GM20431 (cell line): Measurements from ENCODE around the gene AEBP1.

Source experiments
- in situ Hi-C: fragments of 300-500 bp; cut with MseI, MboI; formaldehyde crosslinking; loops from one replicate; pipeline ENCODE4 v1.15.0; 2020; ENCODE audit warnings: low sequenced_read_pairs; ENCODE audit not compliant: unreplicated experiment

AEBP1 gene

DNA sequence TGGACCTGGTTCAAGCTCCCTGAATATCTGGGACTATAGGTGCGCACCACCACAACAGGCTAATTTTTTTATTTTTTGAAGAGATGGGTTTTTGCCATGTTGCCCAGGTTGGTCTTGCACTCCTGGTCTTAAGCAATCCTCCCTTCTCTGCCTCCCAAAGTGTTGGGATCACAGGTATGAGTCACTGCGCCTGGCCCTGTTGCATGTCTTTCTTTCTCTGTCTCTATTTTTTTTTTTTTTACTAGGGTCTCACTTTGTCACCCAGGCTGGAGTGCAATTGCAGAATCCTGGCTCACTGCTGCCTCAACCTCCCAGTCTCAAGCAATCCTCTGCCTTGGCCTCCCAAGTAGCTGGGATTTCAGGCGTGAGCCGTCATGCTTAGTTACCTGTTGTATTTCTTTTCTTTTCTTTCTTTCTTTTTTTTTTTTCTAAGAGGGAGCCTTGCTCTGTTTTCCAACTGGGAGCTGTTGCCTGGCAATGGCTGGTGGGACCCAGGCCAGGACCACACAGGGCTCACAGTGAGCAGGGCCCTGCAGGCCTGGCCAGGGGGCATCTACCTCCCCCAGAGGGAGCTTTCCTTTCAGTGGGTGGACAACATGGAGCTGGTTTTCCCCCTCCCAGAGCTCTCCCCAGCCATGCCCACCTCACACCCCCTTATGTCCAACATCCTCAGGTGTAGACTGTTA is 30.9 kb downstream of the AEBP1 start:
- in situ Hi-C loops: no loop called here

DNA sequence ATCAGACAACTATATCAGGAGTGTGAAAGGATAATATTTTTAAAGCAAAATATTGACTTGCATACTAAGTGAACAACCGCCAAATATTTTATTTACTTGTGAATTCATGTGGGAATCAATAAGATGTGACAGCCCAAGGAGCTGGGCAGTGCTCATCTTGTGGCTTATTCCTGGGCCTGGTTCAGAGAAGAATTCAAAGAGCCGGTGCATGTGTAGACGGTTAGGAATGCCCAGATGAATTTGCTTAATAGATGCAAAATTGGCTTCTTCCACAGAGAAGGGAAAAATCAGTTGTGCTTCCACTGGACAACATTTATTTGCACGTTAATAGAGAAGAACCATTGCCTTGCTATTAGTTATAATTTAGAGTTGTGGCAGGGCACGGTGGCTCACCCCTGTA is 32.6 kb downstream of the AEBP1 start:
- in situ Hi-C loops: no loop called here

DNA sequence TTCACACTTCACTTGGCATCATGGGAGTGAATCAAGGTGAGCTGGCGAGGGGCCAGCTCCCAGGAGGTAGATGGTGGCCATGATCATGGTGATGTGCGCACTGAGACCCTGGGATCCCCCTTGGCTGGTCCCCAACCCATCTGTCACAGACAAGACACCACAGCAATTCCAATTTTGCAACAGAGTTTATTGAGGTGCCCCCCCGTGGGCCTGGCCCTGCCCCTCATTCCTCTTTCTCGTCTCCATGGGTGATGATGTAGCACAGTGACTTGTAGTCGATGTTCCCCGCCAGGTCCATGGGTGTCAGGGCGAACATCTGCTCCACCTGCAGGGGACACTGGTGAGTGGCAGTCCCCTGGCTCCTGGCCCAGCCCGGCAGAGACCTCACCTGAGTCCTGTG is 34.6 kb downstream of the AEBP1 start:
- in situ Hi-C loops: no loop called here

DNA sequence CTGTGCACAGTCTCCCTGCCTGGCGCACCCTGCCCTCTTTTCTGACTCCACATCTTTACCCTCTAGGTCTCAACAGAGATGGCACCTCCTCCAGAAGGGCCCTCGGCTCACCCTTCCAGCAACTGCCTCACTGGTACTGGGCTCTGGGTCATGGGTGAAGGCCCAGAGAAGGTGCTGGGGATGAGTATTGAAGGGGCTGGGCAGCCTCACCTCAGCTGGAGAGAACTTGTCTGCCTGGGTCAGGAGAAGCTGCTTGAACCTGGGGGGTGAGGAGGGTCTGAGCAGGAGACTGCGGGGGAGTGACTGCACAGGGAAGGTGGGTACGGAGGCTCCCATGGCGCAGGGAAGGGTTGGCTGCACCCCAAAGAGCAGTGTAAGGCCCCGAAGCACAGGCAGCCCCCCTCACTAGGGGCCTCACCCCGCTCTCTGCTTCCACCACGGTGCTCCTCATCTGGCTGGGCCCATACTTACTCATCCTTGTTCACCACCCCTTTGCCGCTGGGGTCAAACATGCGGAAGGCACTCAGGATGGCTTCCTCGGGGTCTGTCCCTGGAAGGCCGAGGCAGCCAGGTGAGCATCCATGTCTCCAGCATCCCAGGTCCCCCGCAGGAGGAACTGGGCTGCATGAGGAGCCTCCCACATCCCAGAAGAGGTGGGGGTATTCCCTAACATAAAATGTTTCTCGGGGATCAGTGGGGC is 35.3 kb downstream of the AEBP1 start:
- in situ Hi-C loops: no loop called here

DNA sequence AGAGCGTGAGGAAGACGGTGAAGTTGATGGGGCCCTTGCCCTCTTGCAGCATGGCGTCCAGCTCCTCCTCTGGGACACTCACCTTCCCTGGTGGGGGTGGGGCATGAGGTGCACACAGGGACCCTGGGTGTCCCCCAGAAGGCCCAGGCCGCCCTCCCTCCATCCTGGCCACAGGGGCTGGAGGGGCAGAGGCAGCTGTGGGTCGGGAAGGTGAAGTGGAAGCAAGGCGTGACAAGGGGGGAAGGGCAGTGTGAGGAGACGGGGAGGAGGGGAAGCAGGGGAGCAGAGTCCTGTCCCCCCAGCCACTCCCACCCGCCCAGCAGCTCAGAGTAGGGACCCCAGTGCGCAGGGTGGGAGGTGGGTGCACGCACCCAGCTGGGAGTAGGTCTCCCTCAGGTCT is 36.2 kb downstream of the AEBP1 start:
- in situ Hi-C loops: no loop called here

DNA sequence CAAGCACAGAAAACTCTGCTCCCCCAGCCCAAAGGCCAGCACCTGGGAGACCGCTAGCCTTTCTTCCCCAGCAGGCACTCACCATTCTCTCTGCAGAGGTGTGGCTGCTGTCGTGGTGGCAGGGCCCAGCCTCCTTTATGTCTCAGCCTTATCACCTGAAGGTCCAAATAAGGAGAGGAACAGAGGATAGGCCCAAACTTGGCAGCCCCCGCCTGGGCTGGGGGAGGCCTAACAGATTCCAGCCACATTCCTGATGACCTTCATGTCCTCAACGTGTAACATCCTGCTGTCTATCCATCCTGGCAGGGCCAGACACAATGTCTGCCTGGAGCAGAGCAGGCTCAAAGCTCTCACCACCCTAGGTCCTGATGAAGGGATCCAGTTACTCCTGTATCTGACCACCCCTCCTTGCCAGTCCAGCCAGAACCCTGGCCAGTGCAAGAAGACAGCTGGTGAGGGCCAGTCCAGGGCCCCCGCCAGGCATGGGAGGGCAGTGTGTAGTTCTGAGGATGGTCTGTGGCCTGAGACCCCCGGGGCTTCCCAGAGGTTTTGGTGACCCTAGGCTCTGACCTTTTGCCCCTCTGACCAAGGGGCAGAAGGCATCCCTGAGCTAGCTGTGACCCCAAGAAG is 37.2 kb downstream of the AEBP1 start, which contains the start of gene MYL7:
MYL7 (minus strand) TSS at position 112 of the 630 bp plus-strand sequence; CDS start at position 85, 27 bp downstream.
- in situ Hi-C loops: no loop called here

DNA sequence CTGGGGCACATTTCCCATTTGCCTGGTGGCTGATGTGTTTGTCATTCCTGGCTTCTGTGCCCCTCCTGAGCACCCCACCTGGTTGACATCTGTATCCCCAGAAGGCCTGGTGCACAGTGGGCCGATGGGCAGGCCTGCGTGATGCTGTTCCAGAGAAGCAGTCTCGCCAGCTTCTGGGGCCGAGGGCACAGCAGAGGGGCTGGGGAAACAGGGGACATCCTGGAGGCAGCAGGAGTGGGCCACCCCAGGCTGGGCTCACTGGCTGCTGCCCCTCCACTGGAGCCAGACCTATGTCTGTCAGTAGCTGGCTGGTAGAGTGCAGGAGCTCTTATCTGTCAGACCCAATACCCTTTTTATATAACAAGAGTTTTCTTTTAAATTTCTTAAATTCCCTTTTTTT is 37.9 kb downstream of the AEBP1 start:
- in situ Hi-C loops: no loop called here

DNA sequence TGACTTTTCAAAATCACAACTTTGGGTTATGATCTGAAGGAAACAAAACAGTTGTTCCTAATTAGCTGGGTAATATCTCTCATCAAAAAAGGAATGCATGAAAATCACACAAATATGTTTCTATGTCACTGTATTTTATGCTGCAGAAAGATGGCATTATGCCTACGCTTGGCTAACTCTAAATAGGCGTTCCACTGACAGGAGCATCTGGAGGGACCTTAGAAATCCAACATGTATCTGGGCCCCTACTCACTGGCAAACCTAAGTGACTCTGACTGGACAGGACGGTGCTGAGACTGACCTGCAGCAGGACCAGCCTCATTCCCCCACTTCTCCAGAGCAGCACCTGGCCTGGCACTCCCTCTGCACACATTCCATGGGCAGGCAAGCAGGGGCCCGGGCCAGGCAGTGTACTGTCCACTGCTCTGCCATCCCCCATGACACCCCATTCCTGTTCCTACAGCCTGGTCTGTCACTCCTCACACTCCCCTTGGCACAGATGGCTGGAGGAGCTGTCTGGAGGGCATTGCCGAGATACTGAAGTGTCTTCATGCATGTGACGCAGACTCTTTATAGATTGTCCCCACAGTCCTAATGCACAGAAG is 39.6 kb downstream of the AEBP1 start:
- in situ Hi-C loops: no loop called here

DNA sequence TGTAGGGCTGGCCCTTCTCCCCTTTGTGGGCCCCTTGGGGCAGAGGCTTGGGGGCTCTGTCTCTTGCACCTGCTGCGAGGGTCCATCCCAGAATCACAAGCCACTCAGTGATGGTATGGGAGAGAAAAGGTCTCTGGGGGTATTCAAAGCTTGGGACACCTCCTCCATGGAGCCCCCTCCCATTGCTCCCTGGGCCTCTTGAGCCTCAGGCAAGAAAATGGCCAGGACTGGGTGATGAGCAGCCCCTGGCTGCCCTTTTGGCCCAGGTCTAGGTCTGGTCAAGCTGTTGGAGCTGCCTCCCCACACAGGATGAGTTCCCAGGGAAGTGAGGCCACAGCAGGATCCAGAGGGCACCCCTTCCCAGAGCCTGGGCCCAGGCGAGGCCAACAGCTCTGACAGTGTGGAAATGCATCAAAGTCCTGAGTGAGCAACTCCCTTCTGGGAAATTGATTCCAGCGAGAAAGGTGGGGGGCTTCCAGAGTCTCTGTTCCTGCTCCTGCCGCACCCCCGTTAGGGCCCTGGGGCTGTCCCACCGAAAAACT is 40.4 kb downstream of the AEBP1 start:
- in situ Hi-C loops: no loop called here

DNA sequence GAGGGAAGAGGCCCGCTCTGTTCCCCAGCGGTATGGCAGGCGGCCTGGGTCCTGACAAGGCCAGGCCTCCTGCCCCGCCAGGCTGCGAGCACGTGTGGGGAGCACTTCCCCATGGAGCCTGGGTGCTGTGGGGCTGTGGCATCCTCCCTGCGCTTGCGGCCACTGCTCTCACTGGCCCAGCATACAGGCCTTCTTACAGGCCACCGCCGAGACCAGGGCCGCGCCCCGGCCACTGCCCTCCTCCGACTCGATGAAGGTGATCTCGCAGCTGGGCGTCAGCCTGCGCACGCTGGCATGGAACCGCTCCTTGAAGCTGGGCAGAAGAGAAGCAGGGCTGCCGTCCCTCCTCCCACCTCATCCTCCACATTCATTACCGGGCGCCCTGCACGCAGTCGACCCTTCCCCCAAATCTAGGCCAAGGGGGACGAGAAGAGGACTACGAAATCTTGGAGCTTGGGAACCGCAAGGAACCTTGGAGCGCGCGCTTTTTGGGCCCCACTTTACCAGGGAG is 40.9 kb downstream of the AEBP1 start:
- in situ Hi-C loops: no loop called here

DNA sequence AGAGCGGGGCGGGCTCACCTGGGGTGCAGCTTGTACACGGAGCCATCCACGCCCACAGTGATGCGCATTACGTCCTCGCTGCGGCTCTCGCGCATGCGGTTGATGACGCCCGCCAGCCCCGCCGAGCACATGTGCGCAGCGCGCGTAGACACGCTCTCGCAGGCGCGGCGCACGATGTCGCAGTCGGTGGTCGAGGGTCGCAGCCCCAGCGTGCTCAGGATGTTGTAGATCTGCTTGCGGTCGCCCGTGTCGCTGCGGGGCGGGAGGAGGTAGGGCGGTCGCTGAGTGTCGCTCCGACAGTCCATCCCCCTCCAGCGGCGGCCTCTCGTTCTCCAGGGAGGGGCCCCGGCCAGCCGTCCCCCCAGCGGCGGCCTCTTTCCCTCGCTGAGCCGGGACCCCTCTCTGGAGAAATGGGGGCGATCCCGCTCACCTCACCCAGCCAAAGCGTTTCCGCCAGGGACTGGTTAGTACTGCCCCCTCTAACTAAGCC is 41.4 kb downstream of the AEBP1 start:
- in situ Hi-C loops: no loop called here

DNA sequence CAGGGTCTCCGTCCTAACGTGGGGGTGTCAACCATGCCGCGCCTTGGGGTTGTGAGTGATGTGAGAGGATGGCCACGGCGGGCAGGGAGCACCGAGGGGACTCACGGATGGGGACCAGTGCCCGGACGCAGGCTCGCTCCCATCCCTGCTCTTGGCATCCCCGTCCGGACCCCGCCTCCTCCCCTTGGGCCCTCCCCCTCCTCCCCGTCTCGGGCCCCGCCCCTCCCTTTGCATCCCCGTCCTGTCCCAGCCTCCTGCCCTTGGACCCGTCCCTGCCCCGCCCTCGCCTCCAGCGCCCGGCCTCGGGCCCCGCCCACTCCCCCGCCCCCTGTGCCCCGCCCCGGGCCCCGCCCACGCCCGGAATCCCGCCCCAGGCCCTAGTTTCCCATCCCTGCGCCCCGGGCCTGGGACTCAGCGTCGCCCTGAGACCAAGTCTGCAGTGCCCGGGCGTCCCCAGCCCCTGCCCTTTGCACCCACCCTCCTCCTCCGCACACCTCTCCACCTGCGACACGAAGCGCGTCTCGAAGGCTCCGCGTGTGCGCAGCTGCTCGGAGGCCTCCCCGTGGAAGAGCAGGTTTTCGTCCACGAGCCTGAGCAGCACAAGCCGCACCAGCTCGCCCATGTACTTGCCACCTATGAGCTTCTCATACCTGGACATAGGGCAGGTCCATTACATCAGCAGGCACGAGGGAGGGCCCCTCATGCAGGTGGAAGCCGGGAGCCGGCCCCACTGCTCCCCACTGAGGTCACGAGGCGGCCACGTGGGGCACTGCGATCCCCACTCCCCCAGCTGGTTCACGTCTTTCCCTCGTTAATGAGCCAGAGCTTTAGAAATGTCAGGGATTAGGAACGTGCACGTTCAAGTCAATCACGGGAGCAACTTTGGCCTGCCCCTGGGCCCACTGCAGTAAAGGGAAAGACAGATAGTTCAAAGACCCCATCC is 42.1 kb downstream of the AEBP1 start:
- in situ Hi-C loops: no loop called here

DNA sequence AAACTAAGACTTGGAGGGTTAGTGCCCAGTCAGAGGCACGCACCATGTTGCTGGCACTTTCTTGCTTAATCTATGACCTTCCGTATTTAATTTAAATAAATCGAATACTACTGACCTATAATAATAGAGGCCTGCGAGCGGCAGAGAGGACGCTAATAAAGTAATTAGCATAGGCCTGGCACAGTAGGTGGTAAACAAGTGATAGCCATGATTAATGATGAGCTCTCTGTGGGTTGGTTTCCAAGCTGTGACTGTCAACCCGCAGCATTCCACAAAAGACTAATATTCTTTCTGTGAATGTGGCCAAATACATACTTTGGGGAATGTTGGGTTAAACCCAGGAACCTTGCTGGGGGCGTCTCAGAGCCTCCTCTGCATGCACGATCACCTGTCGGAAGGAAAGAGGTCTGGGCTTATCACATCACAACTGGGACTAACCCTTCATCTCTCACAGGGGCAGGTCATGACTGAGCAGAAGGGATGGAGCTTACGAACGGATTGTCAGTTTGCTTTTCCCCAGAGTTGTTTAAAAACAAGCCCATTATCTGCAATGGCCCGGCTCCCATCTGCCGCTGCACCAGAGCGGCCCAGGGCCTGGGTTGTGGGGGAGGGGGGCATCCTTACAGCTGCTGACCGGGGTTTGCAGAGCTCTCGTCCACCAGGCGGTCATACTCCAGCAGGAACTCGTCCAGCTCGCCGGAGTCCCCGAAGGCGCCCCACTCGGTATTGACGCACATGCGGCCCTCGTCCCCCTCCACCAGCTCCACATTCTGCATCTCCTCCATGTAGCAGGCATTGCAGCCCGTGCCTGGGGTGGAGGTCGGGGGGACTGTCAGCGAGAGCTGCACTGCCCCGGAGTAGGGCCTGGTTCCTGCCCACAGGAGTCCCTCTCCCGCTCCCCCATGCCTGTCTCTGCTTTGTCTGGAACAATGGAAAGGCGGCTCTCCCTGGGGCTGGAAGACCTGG is 43.2 kb downstream of the AEBP1 start:
- in situ Hi-C loops: no loop called here

DNA sequence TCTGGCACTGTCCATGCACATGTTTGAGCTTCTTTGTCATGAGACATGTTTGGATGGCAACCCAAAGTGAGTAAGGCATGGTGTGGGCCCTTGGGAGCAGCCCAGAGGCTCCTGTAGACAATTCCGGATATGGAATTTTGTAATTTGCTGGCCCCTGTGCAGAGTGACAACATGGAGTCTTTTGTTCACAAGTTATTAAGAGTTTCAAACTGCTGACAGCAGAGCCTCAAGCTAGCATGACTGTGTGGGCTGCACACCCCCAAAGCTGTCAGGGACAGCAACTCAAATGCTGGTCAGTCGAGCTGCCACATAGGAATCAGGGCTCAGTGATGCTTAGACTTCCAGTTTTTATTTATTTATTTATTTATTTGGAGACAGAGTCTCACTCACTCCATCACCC is 44.0 kb downstream of the AEBP1 start:
- in situ Hi-C loops: no loop called here

DNA sequence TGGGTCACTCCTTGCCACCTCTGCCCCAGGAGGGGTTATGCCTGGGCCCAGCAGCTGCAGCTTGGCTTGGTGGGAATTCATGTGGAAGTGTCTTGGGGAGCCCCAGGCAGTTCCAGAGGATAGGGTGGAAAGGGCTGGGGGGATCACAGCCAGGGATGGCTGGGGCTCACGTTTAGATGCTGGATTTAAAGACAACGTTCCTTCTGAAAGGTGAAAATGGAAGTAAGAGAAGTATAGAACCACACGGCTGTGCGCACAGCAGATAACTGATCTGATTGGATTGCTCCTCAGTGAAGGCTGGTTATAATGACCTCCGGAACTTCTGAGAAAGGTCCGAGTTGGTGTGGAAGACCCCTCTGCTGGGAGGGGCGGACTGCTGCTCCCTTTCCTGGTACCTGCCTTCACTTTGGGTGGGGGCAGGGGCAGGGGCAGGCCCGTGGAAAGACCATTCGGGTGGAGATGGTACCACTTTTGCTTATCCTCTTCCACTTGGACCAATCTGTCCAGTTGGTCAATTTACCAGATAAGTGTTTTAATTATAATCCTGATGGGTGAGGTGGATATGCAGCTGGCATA is 44.9 kb downstream of the AEBP1 start:
- in situ Hi-C loops: no loop called here

DNA sequence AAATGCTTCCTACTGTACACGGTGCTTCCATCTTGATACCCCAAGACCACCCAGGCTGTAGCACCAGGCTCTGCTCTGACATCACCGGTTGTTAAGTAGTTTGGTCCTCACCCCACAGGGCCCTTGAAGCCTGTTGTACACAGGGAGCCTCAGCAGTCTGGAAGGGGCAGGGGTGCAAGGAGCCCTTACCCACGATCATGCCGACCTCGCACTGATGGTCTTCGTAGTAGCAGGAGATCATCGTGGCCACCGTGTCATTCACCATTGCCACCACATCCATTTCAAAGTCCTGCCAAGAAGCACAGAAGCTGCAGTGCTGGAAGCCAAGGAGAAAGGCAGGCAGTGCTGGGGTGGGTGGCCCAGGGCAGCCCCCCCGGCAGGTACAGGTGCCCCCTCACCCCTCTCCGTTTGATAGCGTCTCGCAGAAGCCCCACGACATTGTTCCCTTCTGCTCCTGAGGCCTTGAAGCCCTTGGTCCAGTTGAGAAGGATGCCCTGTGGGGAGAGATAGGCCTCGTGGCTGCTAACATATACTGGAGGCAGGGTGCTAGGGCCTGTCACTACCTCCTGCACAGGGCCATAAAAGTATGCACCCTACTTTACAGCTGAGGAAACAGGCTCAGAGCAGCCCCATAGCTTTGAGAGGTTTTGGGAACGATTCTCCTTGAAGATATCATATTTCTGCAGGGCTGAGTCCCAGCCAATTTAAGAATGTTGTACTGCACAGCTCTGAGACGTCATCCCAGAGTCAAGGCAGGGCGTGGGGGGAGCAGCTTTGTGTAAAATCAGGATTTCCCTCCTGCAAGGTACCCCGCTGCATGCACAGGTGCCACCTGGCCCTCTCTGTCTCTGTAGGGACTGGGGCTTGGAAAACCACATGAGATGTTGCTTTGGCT is 45.7 kb downstream of the AEBP1 start:
- in situ Hi-C loops: no loop called here

DNA sequence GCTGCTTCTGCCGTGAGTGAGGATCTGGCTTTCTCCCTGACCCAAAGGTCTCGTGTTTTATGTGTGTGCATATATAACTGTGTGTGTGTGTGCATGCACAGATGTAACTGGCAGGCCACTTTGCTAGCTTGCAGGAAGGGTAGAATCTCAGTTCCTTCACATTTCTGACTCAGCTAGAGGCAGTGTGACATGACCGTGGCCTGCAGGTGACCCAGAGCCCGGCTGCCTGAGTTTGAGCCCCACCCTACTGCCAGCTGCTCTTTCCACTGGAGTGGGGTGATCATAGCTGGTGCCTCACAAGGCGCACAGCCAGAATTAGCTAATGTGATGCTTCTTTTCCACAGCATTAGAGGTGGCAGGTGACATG is 46.3 kb downstream of the AEBP1 start:
- in situ Hi-C loops: no loop called here
